Liver (tissue), 3 donors: ENCODE results near the gene COL23A1.

Experiments
- ATF3 ChIP-seq: IDR thresholded peaks from 2 replicates; pipeline ENCODE4 v1.6.1; 2016; ENCODE audit warnings: antibody characterized with exemption
- FOXA1 ChIP-seq: IDR thresholded peaks from 2 replicates; pipeline ENCODE4 v1.6.1; 2016; ENCODE audit warnings: antibody characterized with exemption
- RAD21 ChIP-seq, 2 donors: IDR thresholded peaks; 2 replicates each; pipeline ENCODE4 v1.6.1; 2016; ENCODE audit warnings: antibody characterized with exemption in 2 of 2, mild to moderate bottlenecking in 2 of 2
- REST ChIP-seq: IDR thresholded peaks from 2 replicates; pipeline ENCODE4 v1.6.1; 2016; ENCODE audit warnings: antibody characterized with exemption, mild to moderate bottlenecking
- RXRA ChIP-seq, 2 donors: IDR thresholded peaks; 2 replicates each; pipeline ENCODE4 v1.6.1; 2017 to 2018; ENCODE audit warnings: antibody characterized with exemption in 2 of 2, mild to moderate bottlenecking in 1 of 2
- SP1 ChIP-seq: IDR thresholded peaks from 2 replicates; pipeline ENCODE4 v1.6.1; 2018; ENCODE audit warnings: antibody characterized with exemption, mild to moderate bottlenecking
- TF ChIP-seq, protein P1 (sequence below): fragments of 150-350 bp; IDR thresholded peaks from 2 replicates; pipeline ENCODE4 v1.5.1; 2017; ENCODE audit warnings: improper control_type of control experiment, low read depth, low read length; ENCODE audit not compliant: missing input control
- TF ChIP-seq, protein P2 (sequence below): IDR thresholded peaks from 2 replicates; pipeline ENCODE4 v1.6.1; 2016; ENCODE audit warnings: antibody characterized with exemption
- donor health status: healthy.
- donor health status: healthy.

GRCh38 chr5:178279026-178279722, 311.0 kb downstream of the COL23A1 start:
- TF ChIP-seq, protein P1, sequence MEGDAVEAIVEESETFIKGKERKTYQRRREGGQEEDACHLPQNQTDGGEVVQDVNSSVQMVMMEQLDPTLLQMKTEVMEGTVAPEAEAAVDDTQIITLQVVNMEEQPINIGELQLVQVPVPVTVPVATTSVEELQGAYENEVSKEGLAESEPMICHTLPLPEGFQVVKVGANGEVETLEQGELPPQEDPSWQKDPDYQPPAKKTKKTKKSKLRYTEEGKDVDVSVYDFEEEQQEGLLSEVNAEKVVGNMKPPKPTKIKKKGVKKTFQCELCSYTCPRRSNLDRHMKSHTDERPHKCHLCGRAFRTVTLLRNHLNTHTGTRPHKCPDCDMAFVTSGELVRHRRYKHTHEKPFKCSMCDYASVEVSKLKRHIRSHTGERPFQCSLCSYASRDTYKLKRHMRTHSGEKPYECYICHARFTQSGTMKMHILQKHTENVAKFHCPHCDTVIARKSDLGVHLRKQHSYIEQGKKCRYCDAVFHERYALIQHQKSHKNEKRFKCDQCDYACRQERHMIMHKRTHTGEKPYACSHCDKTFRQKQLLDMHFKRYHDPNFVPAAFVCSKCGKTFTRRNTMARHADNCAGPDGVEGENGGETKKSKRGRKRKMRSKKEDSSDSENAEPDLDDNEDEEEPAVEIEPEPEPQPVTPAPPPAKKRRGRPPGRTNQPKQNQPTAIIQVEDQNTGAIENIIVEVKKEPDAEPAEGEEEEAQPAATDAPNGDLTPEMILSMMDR: no peak
- TF ChIP-seq REST: no peak
- no peak for TF ChIP-seq SP1
- TF ChIP-seq ATF3: no peak
- TF ChIP-seq, protein P2, sequence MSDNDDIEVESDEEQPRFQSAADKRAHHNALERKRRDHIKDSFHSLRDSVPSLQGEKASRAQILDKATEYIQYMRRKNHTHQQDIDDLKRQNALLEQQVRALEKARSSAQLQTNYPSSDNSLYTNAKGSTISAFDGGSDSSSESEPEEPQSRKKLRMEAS: no peak
- TF ChIP-seq FOXA1: no peak
- no peak for TF ChIP-seq RAD21 (IDR thresholded peaks at IDR 0.05)
- TF ChIP-seq RXRA (IDR thresholded peaks at IDR 0.05): no peak
